GM12878 (cell line): ENCODE data around the gene ROBO1.

Experiments
- CBFB ChIP-seq: IDR thresholded peaks from 2 replicates; pipeline ENCODE4 v1.6.1; 2016; ENCODE audit warnings: antibody characterized with exemption, low read depth
- CEBPB ChIP-seq, 2 experiments: fragments of 150-350 bp in 1 of 2; IDR thresholded peaks; 2 replicates each; pipeline ENCODE4 v1.6.1; 2012 to 2014; ENCODE audit warnings: low read depth in 2 of 2, low read length in 2 of 2, borderline replicate concordance in 1 of 2, inconsistent platforms in 1 of 2
- CHD2 ChIP-seq: IDR thresholded peaks from 2 replicates; pipeline ENCODE4 v1.6.1; 2011; ENCODE audit warnings: low read depth, low read length, improper control_type of control experiment, borderline replicate concordance
- EZH2 ChIP-seq: IDR thresholded peaks from 2 replicates; pipeline ENCODE4 v1.6.1; 2012; ENCODE audit warnings: low read depth, mild to moderate bottlenecking, control low read depth, inconsistent platforms, low read length, borderline replicate concordance; ENCODE audit not compliant: control insufficient read depth
- JUND ChIP-seq: IDR thresholded peaks from 2 replicates; pipeline ENCODE4 v1.6.1; 2012; ENCODE audit warnings: low read depth, mild to moderate bottlenecking, low read length, improper control_type of control experiment, moderate library complexity
- POLR2A ChIP-seq: IDR thresholded peaks from 2 replicates; pipeline ENCODE4 v1.6.1; 2011; ENCODE audit warnings: low read depth, mild to moderate bottlenecking, low read length
- POLR2AphosphoS5 ChIP-seq: IDR thresholded peaks from 2 replicates; pipeline ENCODE4 v1.6.1; 2011; ENCODE audit warnings: mild to moderate bottlenecking, low read length, inconsistent platforms
- RCOR1 ChIP-seq: conservative IDR thresholded peaks from 2 replicates; pipeline ENCODE4 v1.6.1; 2012; ENCODE audit warnings: low read depth, low read length, improper control_type of control experiment
- SIN3A ChIP-seq: IDR thresholded peaks from 2 replicates; pipeline ENCODE4 v1.6.1; 2012; ENCODE audit warnings: low read depth, low read length, improper control_type of control experiment
- SMC3 ChIP-seq: IDR thresholded peaks from 2 replicates; pipeline ENCODE4 v1.6.1; 2011; ENCODE audit warnings: low read length, improper control_type of control experiment, borderline replicate concordance
- TF ChIP-seq, protein P1 (sequence below): fragments of 450-650 bp; formaldehyde crosslinking; IDR thresholded peaks from 2 replicates; pipeline ENCODE4 v1.5.0; 2022; ENCODE audit warnings: mild to moderate bottlenecking, missing genetic modification characterization
- TF ChIP-seq, protein P2 (sequence below): IDR thresholded peaks from 2 replicates; pipeline ENCODE4 v1.6.1; 2012; ENCODE audit warnings: low read depth, low read length, improper control_type of control experiment
- TF ChIP-seq, protein P3 (sequence below), 3 experiments: IDR thresholded peaks in 2 of 3; conservative IDR thresholded peaks in 1 of 3; 2 replicates each; pipeline ENCODE4 v1.5.1; 2011; ENCODE audit warnings: low read depth in 3 of 3, low read length in 3 of 3, mild to moderate bottlenecking in 3 of 3, control low read depth in 2 of 3, moderate library complexity in 2 of 3, inconsistent platforms in 1 of 3, mixed read lengths in 1 of 3; ENCODE audit not compliant: control insufficient read depth in 2 of 3, insufficient read depth in 1 of 3; ENCODE audit errors: extremely low read depth in 1 of 3
- TF ChIP-seq, protein P4 (sequence below): IDR thresholded peaks from 2 replicates; pipeline ENCODE4 v1.6.1; 2012; ENCODE audit warnings: mild to moderate bottlenecking, low read depth, low read length

DNA sequence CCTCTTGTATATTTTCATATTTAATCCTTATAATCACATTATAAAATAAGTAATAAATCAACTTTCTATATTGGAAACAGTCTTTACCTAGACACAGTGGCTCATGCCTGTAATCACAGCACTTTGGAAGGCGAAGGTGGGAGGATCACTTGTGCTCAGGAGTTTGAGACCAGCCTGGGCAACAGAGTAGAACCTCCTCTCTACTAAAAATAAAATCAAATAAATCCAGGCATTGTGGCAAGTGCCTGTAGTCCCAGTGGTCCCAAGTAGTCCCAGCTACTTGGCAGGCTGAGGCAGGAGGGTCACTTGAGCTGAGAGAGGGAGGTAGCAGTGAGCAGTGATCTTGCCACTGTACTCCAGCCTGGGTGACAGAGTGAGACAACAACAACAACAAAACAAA is 975.1 kb downstream of the ROBO1 start:
- TF ChIP-seq, protein P1, sequence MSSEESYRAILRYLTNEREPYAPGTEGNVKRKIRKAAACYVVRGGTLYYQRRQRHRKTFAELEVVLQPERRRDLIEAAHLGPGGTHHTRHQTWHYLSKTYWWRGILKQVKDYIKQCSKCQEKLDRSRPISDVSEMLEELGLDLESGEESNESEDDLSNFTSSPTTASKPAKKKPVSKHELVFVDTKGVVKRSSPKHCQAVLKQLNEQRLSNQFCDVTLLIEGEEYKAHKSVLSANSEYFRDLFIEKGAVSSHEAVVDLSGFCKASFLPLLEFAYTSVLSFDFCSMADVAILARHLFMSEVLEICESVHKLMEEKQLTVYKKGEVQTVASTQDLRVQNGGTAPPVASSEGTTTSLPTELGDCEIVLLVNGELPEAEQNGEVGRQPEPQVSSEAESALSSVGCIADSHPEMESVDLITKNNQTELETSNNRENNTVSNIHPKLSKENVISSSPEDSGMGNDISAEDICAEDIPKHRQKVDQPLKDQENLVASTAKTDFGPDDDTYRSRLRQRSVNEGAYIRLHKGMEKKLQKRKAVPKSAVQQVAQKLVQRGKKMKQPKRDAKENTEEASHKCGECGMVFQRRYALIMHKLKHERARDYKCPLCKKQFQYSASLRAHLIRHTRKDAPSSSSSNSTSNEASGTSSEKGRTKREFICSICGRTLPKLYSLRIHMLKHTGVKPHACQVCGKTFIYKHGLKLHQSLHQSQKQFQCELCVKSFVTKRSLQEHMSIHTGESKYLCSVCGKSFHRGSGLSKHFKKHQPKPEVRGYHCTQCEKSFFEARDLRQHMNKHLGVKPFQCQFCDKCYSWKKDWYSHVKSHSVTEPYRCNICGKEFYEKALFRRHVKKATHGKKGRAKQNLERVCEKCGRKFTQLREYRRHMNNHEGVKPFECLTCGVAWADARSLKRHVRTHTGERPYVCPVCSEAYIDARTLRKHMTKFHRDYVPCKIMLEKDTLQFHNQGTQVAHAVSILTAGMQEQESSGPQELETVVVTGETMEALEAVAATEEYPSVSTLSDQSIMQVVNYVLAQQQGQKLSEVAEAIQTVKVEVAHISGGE (CRISPR knock-in tag): no peak
- no peak for TF ChIP-seq POLR2A
- TF ChIP-seq CBFB: no peak
- no peak for TF ChIP-seq JUND
- TF ChIP-seq, protein P2, sequence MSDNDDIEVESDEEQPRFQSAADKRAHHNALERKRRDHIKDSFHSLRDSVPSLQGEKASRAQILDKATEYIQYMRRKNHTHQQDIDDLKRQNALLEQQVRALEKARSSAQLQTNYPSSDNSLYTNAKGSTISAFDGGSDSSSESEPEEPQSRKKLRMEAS: no peak
- no peak for TF ChIP-seq RCOR1
- TF ChIP-seq EZH2: no peak
- TF ChIP-seq, protein P3, sequence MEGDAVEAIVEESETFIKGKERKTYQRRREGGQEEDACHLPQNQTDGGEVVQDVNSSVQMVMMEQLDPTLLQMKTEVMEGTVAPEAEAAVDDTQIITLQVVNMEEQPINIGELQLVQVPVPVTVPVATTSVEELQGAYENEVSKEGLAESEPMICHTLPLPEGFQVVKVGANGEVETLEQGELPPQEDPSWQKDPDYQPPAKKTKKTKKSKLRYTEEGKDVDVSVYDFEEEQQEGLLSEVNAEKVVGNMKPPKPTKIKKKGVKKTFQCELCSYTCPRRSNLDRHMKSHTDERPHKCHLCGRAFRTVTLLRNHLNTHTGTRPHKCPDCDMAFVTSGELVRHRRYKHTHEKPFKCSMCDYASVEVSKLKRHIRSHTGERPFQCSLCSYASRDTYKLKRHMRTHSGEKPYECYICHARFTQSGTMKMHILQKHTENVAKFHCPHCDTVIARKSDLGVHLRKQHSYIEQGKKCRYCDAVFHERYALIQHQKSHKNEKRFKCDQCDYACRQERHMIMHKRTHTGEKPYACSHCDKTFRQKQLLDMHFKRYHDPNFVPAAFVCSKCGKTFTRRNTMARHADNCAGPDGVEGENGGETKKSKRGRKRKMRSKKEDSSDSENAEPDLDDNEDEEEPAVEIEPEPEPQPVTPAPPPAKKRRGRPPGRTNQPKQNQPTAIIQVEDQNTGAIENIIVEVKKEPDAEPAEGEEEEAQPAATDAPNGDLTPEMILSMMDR (IDR thresholded peaks at IDR 0.05 in 2 of 3, conservative IDR thresholded peaks at IDR 0.05 in 1 of 3; ENCODE audit: control insufficient read depth in 2 of 3, extremely low read depth in 1 of 3, insufficient read depth in 1 of 3, low read depth in 3 of 3, low read length in 3 of 3): no peak
- TF ChIP-seq SMC3: no peak
- no peak for TF ChIP-seq POLR2AphosphoS5
- TF ChIP-seq CEBPB (IDR thresholded peaks at IDR 0.05; ENCODE audit: borderline replicate concordance in 1 of 2, low read depth in 2 of 2, low read length in 2 of 2): no peak
- no peak for TF ChIP-seq CHD2
- TF ChIP-seq SIN3A: no peak
- TF ChIP-seq, protein P4, sequence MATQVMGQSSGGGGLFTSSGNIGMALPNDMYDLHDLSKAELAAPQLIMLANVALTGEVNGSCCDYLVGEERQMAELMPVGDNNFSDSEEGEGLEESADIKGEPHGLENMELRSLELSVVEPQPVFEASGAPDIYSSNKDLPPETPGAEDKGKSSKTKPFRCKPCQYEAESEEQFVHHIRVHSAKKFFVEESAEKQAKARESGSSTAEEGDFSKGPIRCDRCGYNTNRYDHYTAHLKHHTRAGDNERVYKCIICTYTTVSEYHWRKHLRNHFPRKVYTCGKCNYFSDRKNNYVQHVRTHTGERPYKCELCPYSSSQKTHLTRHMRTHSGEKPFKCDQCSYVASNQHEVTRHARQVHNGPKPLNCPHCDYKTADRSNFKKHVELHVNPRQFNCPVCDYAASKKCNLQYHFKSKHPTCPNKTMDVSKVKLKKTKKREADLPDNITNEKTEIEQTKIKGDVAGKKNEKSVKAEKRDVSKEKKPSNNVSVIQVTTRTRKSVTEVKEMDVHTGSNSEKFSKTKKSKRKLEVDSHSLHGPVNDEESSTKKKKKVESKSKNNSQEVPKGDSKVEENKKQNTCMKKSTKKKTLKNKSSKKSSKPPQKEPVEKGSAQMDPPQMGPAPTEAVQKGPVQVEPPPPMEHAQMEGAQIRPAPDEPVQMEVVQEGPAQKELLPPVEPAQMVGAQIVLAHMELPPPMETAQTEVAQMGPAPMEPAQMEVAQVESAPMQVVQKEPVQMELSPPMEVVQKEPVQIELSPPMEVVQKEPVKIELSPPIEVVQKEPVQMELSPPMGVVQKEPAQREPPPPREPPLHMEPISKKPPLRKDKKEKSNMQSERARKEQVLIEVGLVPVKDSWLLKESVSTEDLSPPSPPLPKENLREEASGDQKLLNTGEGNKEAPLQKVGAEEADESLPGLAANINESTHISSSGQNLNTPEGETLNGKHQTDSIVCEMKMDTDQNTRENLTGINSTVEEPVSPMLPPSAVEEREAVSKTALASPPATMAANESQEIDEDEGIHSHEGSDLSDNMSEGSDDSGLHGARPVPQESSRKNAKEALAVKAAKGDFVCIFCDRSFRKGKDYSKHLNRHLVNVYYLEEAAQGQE: no peak
